ENCODE measurements around the gene AREG. TPM values are rescaled to one million over a fixed set of nuclear protein-coding genes. Genes with fewer than 3 reads are reported as not detected.

Gene AREG
- total RNA-seq, 4 donors from 2014 or later, result 10.5 to 27.2 (median 11.1) TPM

- Histone ChIP-seq H3K36me3 (no peaks in the 10 kb centered on the region), H3K9me3 (no peaks in the 10 kb centered on the region), H3K27me3 (no peaks in the 10 kb centered on the region), H3K27ac (no peak overlapping the region), H3K4me3 (no peak overlapping the region), H3K4me1 (no peaks in the 10 kb centered on the region)
- TF ChIP-seq CTCF (IDR thresholded peaks at IDR 0.05) (no peak), POLR2A (IDR thresholded peaks at IDR 0.05) (no peak)
- DNase-seq, result no peak
Measured at GRCh38 chr4:74490736-74491135, 45.8 kb downstream of the AREG start.

DNA sequence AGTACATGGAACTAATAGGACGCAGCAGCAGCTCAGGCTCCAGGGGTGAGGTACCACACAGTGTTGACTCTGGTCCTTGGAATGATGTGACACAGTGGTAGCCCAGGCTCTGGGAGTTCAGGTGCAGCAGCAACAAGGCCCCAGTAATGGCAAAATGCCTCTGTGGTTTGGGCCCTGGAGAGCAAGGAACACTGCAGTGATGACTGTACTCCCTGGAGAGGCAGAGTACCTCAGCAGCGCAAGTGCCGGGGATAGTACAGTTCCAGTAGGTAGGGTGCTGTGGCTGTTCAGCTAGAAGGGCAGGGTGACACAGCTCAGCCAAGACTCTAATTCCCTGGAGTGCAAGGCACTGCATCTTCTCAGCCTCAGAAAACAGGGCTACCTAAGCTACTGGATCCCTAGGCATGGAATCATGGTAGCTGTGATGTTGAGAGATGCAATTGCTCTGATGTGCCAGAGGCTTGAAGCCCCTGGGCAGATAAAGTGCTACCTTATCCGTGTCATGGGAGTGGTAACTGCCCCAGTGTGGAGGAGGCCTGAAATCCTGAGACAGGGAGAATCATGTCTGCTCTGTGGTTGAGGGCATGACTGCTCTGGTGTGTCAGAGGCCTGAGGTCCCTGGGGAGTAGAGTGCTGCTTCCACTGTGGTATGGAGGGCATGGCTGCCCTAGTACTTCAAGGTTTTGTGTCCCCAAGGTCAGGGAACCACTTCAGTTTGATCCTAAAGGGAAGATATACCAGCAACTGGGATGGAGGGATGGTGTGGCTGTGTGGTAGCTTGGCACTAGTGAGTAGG lies 55.2 kb downstream of the AREG start:
- TF ChIP-seq POLR2A (IDR thresholded peaks at IDR 0.05) (no peak), CTCF (IDR thresholded peaks at IDR 0.05) (no peak)

DNA sequence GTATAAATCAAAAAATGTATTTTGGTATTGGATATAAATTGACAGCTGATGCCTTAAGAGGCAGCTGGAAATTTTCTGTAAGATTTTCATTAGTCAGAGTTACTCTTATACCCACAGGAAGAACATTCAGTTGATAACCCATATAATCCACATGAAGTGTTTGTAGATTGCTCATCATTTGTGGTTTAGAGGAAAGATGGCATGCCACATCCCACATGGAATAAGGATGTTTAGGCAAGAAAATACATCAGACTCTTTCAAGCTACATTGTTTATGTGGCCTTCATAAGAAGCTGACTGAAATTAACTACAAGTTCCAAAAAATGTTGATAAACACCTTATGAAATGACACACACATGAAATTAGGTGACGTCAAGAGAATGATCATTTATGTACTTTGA lies 56.6 kb downstream of the AREG start:
- Histone ChIP-seq H3K27me3 (no peaks in the 10 kb centered on the region), H3K4me3 (no peak overlapping the region), H3K27ac (no peak overlapping the region), H3K4me1 (no peaks in the 10 kb centered on the region), H3K9me3 (no peaks in the 10 kb centered on the region), H3K36me3 (no peaks in the 10 kb centered on the region)
- TF ChIP-seq CTCF (IDR thresholded peaks at IDR 0.05) (no peak), POLR2A (IDR thresholded peaks at IDR 0.05) (no peak)
- no peak for DNase-seq

More for the DNA sequence above, 55.2 kb downstream of the AREG start:
- Histone ChIP-seq H3K27ac (no peak overlapping the region), H3K9me3 (no peaks in the 10 kb centered on the region), H3K4me3 (no peak overlapping the region), H3K27me3 (no peaks in the 10 kb centered on the region), H3K36me3 (no peaks in the 10 kb centered on the region), H3K4me1 (no peaks in the 10 kb centered on the region)
- DNase-seq, result no peak

GRCh38 chr4:74503580-74503979 lies 58.6 kb downstream of the AREG start:
- Histone ChIP-seq H3K27me3 (no peaks in the 10 kb centered on the region), H3K4me1 (no peaks in the 10 kb centered on the region), H3K9me3 (no peaks in the 10 kb centered on the region), H3K27ac (no peak overlapping the region), H3K4me3 (no peak overlapping the region), H3K36me3 (no peaks in the 10 kb centered on the region)
- DNase-seq, result no peak
- TF ChIP-seq CTCF (IDR thresholded peaks at IDR 0.05) (no peak), POLR2A (IDR thresholded peaks at IDR 0.05) (no peak)

DNA sequence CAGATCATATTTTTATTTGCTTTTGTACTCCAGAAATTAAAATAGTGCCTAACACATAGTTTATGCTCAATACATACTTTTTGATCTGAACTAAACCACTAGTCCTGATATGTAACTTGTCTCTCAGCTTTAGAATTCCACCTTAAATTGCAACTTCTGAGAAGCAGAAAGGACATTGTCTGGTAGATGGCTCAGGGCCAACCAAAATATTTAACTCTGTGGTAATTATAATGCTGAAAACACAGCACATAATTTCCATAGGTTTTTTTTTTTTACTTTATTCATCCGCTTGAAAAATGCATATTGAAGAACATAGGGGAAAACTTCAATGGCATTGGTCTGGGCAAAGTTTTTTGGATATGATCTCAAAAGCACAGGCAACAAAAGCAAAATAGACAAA lies 59.3 kb downstream of the AREG start:
- no peaks in the 10 kb centered on the region for H3K4me1 ChIP-seq
- H3K36me3 ChIP-seq, result no peaks in the 10 kb centered on the region
- H3K4me3 ChIP-seq, result no peak overlapping the region
- no peaks in the 10 kb centered on the region for H3K9me3 ChIP-seq
- H3K27me3 ChIP-seq, result no peaks in the 10 kb centered on the region
- no peak overlapping the region for H3K27ac ChIP-seq
- TF ChIP-seq CTCF (IDR thresholded peaks at IDR 0.05) (no peak), POLR2A (IDR thresholded peaks at IDR 0.05) (no peak)
- DNase-seq, result no peak

Other genes with a start within 250 kb of the AREG start
- not detected for gene EPGN, start 136.7 kb upstream of the AREG start, total RNA-seq
- gene EREG, start 80.0 kb upstream of the AREG start, total RNA-seq, result 1 to 10 TPM in 3 of 4 donors, not detected in 1; 1.1 to 2.8 (median 1.7) TPM